ENCODE data around the gene HSPA2.
"Not testable (repeated sequence)": the region's sequence is repeated elsewhere in the genome, so short reads cannot be mapped to it uniquely, and the experiment has no call there.

HSPA2 gene

GRCh38 chr14:64566651-64567122, 26.1 kb downstream of the HSPA2 start:
- DNase-seq (ENCODE audit: low read depth), result peak; percentile 21
- H3K4me3 ChIP-seq (ENCODE audit: low read depth, low read length), result no peak overlapping the region
- TF ChIP-seq, protein P1, sequence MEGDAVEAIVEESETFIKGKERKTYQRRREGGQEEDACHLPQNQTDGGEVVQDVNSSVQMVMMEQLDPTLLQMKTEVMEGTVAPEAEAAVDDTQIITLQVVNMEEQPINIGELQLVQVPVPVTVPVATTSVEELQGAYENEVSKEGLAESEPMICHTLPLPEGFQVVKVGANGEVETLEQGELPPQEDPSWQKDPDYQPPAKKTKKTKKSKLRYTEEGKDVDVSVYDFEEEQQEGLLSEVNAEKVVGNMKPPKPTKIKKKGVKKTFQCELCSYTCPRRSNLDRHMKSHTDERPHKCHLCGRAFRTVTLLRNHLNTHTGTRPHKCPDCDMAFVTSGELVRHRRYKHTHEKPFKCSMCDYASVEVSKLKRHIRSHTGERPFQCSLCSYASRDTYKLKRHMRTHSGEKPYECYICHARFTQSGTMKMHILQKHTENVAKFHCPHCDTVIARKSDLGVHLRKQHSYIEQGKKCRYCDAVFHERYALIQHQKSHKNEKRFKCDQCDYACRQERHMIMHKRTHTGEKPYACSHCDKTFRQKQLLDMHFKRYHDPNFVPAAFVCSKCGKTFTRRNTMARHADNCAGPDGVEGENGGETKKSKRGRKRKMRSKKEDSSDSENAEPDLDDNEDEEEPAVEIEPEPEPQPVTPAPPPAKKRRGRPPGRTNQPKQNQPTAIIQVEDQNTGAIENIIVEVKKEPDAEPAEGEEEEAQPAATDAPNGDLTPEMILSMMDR (IDR thresholded peaks at IDR 0.05; ENCODE audit: low read depth, low read length), result no peak
- TF ChIP-seq, protein P2, sequence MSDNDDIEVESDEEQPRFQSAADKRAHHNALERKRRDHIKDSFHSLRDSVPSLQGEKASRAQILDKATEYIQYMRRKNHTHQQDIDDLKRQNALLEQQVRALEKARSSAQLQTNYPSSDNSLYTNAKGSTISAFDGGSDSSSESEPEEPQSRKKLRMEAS (IDR thresholded peaks at IDR 0.05; ENCODE audit: low read depth, low read length), result no peak
- TF ChIP-seq MYC (IDR thresholded peaks at IDR 0.05; ENCODE audit: low read depth, low read length) (no peak), POLR2A (IDR thresholded peaks at IDR 0.05; ENCODE audit: extremely low read depth, insufficient read length) (no peak)

DNA sequence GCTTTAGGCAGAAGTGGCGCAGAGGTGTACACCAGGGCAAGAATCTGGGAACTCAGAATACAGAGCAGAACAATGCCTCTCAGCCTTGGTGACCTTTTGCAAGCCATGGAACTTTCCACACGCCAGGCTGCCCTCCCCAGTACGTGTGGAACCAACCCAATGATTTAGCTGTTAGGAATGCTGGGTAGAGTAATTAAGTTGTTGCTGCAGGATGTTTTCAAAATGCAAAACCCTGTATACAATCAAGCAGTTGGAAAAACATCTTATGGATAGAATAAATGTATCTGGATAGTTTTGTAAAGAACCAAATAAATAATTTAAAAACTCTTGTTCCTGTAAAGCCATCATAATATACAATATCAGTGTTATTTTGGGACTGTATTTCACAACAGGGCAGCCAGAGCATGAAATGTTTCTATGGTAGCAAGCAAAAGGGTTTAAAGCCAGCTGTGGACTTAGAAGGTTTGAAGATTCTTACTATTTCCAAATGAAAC, 28.6 kb downstream of the HSPA2 start:
- no peak overlapping the region for H3K4me3 ChIP-seq (ENCODE audit: low read depth, low read length)
- DNase-seq (ENCODE audit: low read depth), result no peak
- TF ChIP-seq, protein P2 (IDR thresholded peaks at IDR 0.05; ENCODE audit: low read depth, low read length), result no peak
- TF ChIP-seq POLR2A (IDR thresholded peaks at IDR 0.05; ENCODE audit: extremely low read depth, insufficient read length) (no peak), MYC (IDR thresholded peaks at IDR 0.05; ENCODE audit: low read depth, low read length) (no peak)
- TF ChIP-seq, protein P1 (IDR thresholded peaks at IDR 0.05; ENCODE audit: low read depth, low read length), result no peak

- not testable (repeated sequence) for DNase-seq (ENCODE audit: low read depth); H3K4me3 ChIP-seq (ENCODE audit: low read depth, low read length)
Measured at GRCh38 chr14:64569646-64570045, 29.1 kb downstream of the HSPA2 start.

- DNase-seq (ENCODE audit: low read depth), result no peak
- TF ChIP-seq, protein P1 (IDR thresholded peaks at IDR 0.05; ENCODE audit: low read depth, low read length), result no peak
- no peak for TF ChIP-seq POLR2A (IDR thresholded peaks at IDR 0.05; ENCODE audit: extremely low read depth, insufficient read length)
- TF ChIP-seq, protein P2 (IDR thresholded peaks at IDR 0.05; ENCODE audit: low read depth, low read length), result no peak
- TF ChIP-seq MYC (IDR thresholded peaks at IDR 0.05; ENCODE audit: low read depth, low read length), result no peak
- no peak overlapping the region for H3K4me3 ChIP-seq (ENCODE audit: low read depth, low read length)
Measured at GRCh38 chr14:64572386-64573104, 32.0 kb downstream of the HSPA2 start.

- no peak overlapping the region for H3K4me3 ChIP-seq (ENCODE audit: low read depth, low read length)
- DNase-seq (ENCODE audit: low read depth), result no peak
- TF ChIP-seq, protein P1 (IDR thresholded peaks at IDR 0.05; ENCODE audit: low read depth, low read length), result no peak
- TF ChIP-seq MYC (IDR thresholded peaks at IDR 0.05; ENCODE audit: low read depth, low read length) (no peak), POLR2A (IDR thresholded peaks at IDR 0.05; ENCODE audit: extremely low read depth, insufficient read length) (no peak)
- TF ChIP-seq, protein P2 (IDR thresholded peaks at IDR 0.05; ENCODE audit: low read depth, low read length), result no peak
Measured at GRCh38 chr14:64573109-64573508, 32.6 kb downstream of the HSPA2 start.

DNA sequence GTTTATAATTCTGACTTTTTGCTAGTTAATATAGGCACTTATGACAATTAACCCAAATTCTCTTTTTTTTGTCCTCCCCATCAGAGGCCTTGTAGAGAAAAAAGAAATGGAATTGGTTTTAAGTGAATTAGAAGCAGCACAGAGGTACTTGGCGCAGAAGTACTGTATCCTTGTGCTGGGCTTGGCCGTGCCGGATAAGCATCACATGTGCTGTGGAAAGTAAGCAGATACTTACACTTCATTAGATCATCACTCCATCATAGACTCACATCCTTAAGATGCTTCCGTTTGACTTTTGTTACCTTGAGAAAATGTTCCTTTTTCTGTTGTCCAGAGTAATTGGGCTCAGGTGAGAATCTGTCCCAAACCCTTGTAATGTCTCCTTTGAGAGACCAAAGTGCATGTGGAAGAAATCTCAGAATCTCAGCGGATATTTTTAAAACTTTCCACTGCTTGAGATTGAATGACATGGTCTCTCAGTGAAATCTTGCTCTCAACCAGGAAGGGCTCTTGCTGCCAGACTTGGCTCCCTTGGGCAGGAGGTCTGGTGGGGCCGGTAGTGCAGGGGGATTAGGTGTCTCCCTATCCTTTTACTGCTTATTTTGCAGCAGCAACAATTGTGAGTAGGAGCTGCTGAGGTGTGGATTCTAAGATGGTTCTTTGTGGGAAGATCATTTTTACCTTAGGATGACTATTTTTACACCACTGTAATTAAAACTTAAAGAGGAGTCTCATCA, 34.0 kb downstream of the HSPA2 start:
- DNase-seq (ENCODE audit: low read depth), result no peak
- no peak overlapping the region for H3K4me3 ChIP-seq (ENCODE audit: low read depth, low read length)
- TF ChIP-seq, protein P1 (IDR thresholded peaks at IDR 0.05; ENCODE audit: low read depth, low read length), result no peak
- TF ChIP-seq MYC (IDR thresholded peaks at IDR 0.05; ENCODE audit: low read depth, low read length) (no peak), POLR2A (IDR thresholded peaks at IDR 0.05; ENCODE audit: extremely low read depth, insufficient read length) (no peak)
- TF ChIP-seq, protein P2 (IDR thresholded peaks at IDR 0.05; ENCODE audit: low read depth, low read length), result no peak
